GM12892 (cell line): Measurements from ENCODE around the gene TUT1.
"Not testable (repeated sequence)": the region's sequence is repeated elsewhere in the genome, so short reads cannot be mapped to it uniquely, and the experiment has no call there.

Experiments
- POLR2A ChIP-seq: IDR thresholded peaks from 2 replicates; pipeline ENCODE4 v1.6.1; 2011; ENCODE audit warnings: low read depth, low read length, control low read depth
- POLR2AphosphoS5 ChIP-seq: IDR thresholded peaks from 2 replicates; pipeline ENCODE4 v1.6.1; 2011; ENCODE audit warnings: low read depth, low read length, control low read depth
- TAF1 ChIP-seq: IDR thresholded peaks from 2 replicates; pipeline ENCODE4 v1.6.1; 2011; ENCODE audit warnings: low read depth, mild to moderate bottlenecking, control low read depth, low read length, borderline replicate concordance

GRCh38 chr11:62616957-62617356, 25.6 kb upstream of the TUT1 start:
- TF ChIP-seq POLR2A, POLR2AphosphoS5, TAF1: not testable (repeated sequence)
